ENCODE results near the gene OR5K2. TPM values are rescaled to one million over a fixed set of nuclear protein-coding genes. Genes with fewer than 3 reads are reported as not detected.

OR5K2 gene
- total RNA-seq, 6 experiments from 2014 or later: not detected

DNA sequence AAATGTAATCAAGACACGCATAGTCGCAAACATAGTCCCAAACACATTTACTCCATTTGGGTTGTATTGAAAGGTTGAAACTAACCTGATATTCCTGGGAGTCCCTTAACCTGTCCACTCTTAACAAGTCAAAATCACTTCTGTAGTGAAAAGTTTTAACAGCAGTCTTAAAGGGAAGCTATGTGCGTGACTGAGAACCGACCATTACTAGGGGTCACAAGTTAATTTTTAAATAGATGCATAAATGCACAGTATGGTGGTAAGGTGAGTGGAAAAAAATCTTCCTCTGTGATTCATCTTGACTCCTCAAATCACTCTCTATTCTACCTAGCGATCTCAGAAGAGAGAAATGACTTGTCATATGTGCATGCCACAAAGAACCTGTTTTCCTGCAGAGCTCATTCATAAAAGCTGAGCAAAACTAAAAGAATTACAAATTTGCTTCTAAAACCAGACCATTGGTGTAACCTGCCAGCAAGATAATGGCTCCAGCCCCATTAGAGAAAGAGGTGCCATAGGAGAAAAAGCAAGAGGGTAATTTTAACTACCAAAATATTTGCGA is 39.1 kb downstream of the OR5K2 start:
- H3K4me3 ChIP-seq: no peak overlapping the region
- DNase-seq (no peak), ATAC-seq (no peak)
- no peaks in the 10 kb centered on the region for H3K4me1 ChIP-seq
- H3K27me3 ChIP-seq: no peaks in the 10 kb centered on the region
- TF ChIP-seq POLR2A (IDR thresholded peaks at IDR 0.05): no peak
- TF ChIP-seq, protein P1, sequence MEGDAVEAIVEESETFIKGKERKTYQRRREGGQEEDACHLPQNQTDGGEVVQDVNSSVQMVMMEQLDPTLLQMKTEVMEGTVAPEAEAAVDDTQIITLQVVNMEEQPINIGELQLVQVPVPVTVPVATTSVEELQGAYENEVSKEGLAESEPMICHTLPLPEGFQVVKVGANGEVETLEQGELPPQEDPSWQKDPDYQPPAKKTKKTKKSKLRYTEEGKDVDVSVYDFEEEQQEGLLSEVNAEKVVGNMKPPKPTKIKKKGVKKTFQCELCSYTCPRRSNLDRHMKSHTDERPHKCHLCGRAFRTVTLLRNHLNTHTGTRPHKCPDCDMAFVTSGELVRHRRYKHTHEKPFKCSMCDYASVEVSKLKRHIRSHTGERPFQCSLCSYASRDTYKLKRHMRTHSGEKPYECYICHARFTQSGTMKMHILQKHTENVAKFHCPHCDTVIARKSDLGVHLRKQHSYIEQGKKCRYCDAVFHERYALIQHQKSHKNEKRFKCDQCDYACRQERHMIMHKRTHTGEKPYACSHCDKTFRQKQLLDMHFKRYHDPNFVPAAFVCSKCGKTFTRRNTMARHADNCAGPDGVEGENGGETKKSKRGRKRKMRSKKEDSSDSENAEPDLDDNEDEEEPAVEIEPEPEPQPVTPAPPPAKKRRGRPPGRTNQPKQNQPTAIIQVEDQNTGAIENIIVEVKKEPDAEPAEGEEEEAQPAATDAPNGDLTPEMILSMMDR (IDR thresholded peaks at IDR 0.05): no peak
- intact Hi-C loops (cut with DNase I): no loop called here
- H3K27ac ChIP-seq: no peak overlapping the region
- 82% methylated on average over 6 of the region's 6 CpGs for WGBS (ENCODE audit: insufficient coverage, low coverage, low lambda C conversion rate, missing lambda C conversion rate)
- no peaks in the 10 kb centered on the region for H3K9me3 ChIP-seq
- no peaks in the 10 kb centered on the region for H3K36me3 ChIP-seq

DNA sequence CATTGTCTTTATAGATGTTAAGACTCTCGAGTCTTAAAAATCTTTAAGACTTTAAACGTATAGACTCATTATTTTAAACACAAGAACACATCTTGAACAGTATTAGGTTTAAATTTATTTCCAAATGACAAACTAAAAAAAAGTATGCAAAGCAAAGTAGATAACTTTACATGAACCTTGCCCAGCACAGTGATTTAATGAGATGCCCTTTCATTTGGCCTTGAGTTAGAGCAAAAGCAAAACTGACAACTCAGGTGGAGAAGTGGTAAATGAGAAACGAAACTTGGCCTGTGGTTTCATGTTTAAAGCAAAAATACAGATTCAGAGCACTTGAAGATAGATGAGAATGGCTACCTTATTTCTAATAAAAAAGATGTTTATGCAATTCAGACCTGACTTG is 42.9 kb downstream of the OR5K2 start:
- H3K27ac ChIP-seq: no peak overlapping the region
- H3K9me3 ChIP-seq: no peaks in the 10 kb centered on the region
- no peaks in the 10 kb centered on the region for H3K4me1 ChIP-seq
- intact Hi-C loops (cut with DNase I): no loop called here
- TF ChIP-seq POLR2A (IDR thresholded peaks at IDR 0.05): no peak
- TF ChIP-seq, protein P1 (IDR thresholded peaks at IDR 0.05): no peak
- 54% methylated on average over 3 of the region's 3 CpGs for WGBS (ENCODE audit: insufficient coverage, low coverage, low lambda C conversion rate, missing lambda C conversion rate)
- H3K4me3 ChIP-seq: no peak overlapping the region
- no peak for ATAC-seq
- DNase-seq: no peak
- H3K27me3 ChIP-seq: no peaks in the 10 kb centered on the region
- H3K36me3 ChIP-seq: no peaks in the 10 kb centered on the region

DNA sequence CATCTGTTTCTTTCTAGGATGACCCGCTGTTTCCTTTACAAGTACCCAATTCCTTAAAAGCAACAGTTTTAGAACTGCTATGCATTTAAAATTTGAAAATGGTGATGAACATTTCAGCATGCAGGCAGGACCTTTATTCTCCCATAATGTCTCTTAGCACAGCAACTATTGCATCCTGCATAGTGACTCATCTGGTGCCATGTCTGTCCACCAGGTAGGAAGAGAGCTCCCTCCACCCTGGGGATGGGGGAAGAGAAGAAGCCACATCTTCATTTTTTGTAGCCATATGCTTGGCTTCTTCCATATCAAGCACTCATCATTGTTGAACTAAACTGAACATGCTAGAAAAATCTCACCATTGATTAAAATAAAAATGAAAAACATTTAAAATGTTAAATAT is 44.2 kb downstream of the OR5K2 start:
- no peaks in the 10 kb centered on the region for H3K9me3 ChIP-seq
- TF ChIP-seq POLR2A (IDR thresholded peaks at IDR 0.05): no peak
- TF ChIP-seq, protein P1 (IDR thresholded peaks at IDR 0.05): no peak
- intact Hi-C loops (cut with DNase I): no loop called here
- no peak overlapping the region for H3K27ac ChIP-seq
- H3K4me1 ChIP-seq: no peaks in the 10 kb centered on the region
- H3K36me3 ChIP-seq: no peaks in the 10 kb centered on the region
- no peak for ATAC-seq
- H3K27me3 ChIP-seq: no peaks in the 10 kb centered on the region
- H3K4me3 ChIP-seq: no peak overlapping the region
- no peak for DNase-seq
- 100% methylated on average over 1 of the region's 1 CpG for WGBS (ENCODE audit: insufficient coverage, low coverage, low lambda C conversion rate, missing lambda C conversion rate)

DNA sequence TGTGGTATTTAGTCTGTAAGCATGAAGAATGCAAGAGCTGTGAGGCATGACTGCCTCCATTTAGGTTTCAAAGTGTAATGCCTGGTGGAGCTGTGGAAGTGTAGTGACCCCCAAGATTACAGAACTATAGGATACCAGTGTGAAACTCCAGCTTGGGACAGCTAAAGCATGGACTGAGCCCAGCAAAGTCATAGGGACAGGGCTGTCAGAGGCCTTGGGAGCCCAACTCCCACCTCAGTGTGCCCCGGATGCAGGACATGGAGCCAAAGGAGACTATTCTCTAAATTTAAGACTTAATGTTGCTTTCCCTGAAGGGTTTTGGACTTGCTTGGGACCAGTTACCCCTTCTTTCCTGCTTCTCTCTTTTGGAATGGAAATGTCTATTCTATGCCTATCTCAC is 45.1 kb downstream of the OR5K2 start:
- no CpG with 5 or more reads among the region's 1 CpG for WGBS (ENCODE audit: insufficient coverage, low coverage, low lambda C conversion rate, missing lambda C conversion rate)
- no peak for DNase-seq
- no peak for TF ChIP-seq POLR2A (IDR thresholded peaks at IDR 0.05)
- TF ChIP-seq, protein P1 (IDR thresholded peaks at IDR 0.05): no peak

DNA sequence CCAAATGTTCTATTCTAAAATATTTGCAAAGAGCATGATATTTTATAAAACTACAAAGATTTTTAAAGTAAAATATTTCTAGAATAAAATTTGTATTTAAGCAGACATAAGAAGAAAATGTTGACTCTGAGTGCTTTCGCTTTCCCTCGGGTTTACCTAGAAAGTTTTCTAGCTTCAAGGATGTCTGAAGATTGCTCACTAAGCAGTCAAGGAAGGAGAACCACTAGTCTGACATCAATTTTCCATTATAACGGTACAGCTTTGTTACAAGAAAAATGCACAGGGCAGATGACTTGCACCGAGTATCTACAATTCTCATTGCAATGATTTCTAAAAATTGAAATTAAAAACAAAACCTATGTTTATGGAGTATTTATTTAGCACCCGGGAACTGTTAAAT is 48.5 kb downstream of the OR5K2 start:
- WGBS (ENCODE audit: insufficient coverage, low coverage, low lambda C conversion rate, missing lambda C conversion rate): 72% methylated on average over 5 of the region's 5 CpGs
- DNase-seq (no peak), ATAC-seq (no peak)
- TF ChIP-seq, protein P1 (IDR thresholded peaks at IDR 0.05): no peak
- TF ChIP-seq POLR2A (IDR thresholded peaks at IDR 0.05): no peak
- Histone ChIP-seq H3K36me3 (no peaks in the 10 kb centered on the region), H3K27ac (no peak overlapping the region), H3K4me3 (no peak overlapping the region), H3K9me3 (no peaks in the 10 kb centered on the region), H3K27me3 (no peaks in the 10 kb centered on the region), H3K4me1 (no peaks in the 10 kb centered on the region)
- intact Hi-C loops (cut with DNase I): no loop called here

More for the DNA sequence above, 45.1 kb downstream of the OR5K2 start:
- no peaks in the 10 kb centered on the region for H3K4me1 ChIP-seq
- H3K27me3 ChIP-seq: no peaks in the 10 kb centered on the region
- intact Hi-C loops (cut with DNase I): no loop called here
- H3K4me3 ChIP-seq: no peak overlapping the region
- H3K27ac ChIP-seq: no peak overlapping the region
- no peaks in the 10 kb centered on the region for H3K36me3 ChIP-seq
- ATAC-seq: no peak
- no peaks in the 10 kb centered on the region for H3K9me3 ChIP-seq

All from right lobe of liver (tissue), 6 donors.